Choroid plexus epithelial cell (primary cell): ENCODE results near the gene ACKR3.
A peak's percentile ranks its signal among the peaks of the same experiment; 100 is the strongest.

Experiments used
- DNase-seq: peaks from one replicate; pipeline ENCODE4 v3.0.0-alpha.2; 2010; ENCODE audit warnings: low read depth
- H3K4me3 ChIP-seq: 2 replicates; pipeline ENCODE4 v1.5.1; 2011; ENCODE audit warnings: low read depth, mild to moderate bottlenecking, control low read depth, low read length, moderate library complexity
- CTCF ChIP-seq: conservative IDR thresholded peaks from 2 replicates; pipeline ENCODE4 v1.5.1; 2011; ENCODE audit warnings: low read depth, mild to moderate bottlenecking, control low read depth, inconsistent platforms, low read length, moderate library complexity

The ACKR3 gene

GRCh38 chr2:236573066-236573929, 3.7 kb downstream of the ACKR3 start:
- DNase-seq: no peak
- no peak for TF ChIP-seq CTCF
- H3K4me3 ChIP-seq: no peak overlapping the region

GRCh38 chr2:236574000-236574399, 4.4 kb downstream of the ACKR3 start:
- H3K4me3 ChIP-seq: no peak overlapping the region
- no peak for TF ChIP-seq CTCF
- no peak for DNase-seq

GRCh38 chr2:236574424-236575145, 5.0 kb downstream of the ACKR3 start:
- DNase-seq: no peak
- no peak for TF ChIP-seq CTCF
- no peak overlapping the region for H3K4me3 ChIP-seq

- no peak overlapping the region for H3K4me3 ChIP-seq
- TF ChIP-seq CTCF: no peak
- DNase-seq: no peak
Observed at GRCh38 chr2:236575510-236575909, 5.9 kb downstream of the ACKR3 start.

- TF ChIP-seq CTCF: peak; percentile 17
- no peak overlapping the region for H3K4me3 ChIP-seq
- DNase-seq: no peak
Observed at GRCh38 chr2:236576087-236576486, 6.5 kb downstream of the ACKR3 start.

- no peak for TF ChIP-seq CTCF
- no peak for DNase-seq
- no peak overlapping the region for H3K4me3 ChIP-seq
Observed at GRCh38 chr2:236576953-236577352, 7.3 kb downstream of the ACKR3 start.
